HG03575 (cell line): Measurements from ENCODE around the gene ABHD2.
"Not testable (repeated sequence)": the region's sequence is repeated elsewhere in the genome, so short reads cannot be mapped to it uniquely, and the experiment has no call there.

Source experiments
- ATAC-seq: cut with Tn5 transposase; IDR thresholded peaks from one replicate; pipeline ENCODE4 v1.9.1; 2021; ENCODE audit not compliant: unreplicated experiment, insufficient number of reproducible peaks, low FRiP score; ENCODE audit errors: extremely low read depth

ABHD2 gene

DNA sequence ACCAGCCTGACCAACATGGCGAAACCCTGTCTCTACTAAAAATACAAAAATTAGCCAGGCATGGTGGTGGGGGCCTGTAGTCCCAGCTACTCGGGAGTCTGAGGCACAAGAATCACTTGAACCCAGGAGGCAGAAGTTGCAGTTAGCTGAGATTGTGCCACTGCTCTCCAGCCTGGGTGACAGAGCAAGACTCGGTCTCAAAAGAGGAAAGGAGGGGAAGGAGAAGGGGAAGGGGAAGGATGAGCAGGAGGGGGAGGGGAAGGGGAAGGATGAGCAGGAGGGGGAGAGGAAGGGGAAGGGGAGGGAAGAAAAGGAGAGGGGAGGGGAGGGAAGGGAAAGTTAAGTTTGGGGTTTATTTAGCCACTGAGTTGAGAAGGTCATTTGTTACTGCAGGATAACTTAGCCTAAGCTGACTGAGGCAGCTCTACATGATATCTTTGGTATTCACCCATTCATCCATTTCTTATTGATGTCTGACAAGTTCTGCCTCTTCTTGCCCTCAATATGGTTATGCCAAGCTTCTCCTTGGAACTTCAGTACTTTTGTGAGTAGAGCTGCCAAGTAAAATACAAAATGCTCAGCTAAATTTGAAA is 15.9 kb upstream of the ABHD2 start:
- ATAC-seq, result no peak

DNA sequence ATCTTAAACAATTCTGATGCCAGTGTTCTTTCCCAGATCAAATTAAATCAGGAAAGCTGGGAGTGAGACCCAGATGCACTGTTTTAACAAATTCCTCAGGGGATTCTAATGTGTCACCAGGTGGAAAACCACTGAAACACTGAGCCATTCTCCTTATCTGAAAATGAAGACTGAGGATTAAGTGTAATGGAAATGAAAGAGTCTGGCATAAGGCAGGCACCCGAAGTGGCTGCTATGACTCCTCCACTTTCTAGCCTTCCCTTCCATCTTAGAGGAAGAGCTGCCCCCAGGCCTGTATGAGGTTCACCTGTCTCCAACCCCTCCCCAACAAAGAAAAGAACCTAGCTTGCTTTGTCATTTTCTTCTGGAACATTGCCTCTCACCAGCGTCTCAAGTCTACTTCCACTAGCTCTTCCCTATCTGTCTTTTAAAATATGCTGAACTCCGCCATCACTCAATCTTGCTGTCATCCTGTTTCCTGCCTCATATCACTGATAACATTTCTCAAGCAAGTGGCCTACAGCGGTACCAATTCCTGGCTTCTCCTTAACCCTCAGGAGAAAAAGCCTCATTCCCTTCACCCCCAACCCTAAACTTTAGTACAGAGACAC is 13.7 kb upstream of the ABHD2 start:
- ATAC-seq, result no peak

DNA sequence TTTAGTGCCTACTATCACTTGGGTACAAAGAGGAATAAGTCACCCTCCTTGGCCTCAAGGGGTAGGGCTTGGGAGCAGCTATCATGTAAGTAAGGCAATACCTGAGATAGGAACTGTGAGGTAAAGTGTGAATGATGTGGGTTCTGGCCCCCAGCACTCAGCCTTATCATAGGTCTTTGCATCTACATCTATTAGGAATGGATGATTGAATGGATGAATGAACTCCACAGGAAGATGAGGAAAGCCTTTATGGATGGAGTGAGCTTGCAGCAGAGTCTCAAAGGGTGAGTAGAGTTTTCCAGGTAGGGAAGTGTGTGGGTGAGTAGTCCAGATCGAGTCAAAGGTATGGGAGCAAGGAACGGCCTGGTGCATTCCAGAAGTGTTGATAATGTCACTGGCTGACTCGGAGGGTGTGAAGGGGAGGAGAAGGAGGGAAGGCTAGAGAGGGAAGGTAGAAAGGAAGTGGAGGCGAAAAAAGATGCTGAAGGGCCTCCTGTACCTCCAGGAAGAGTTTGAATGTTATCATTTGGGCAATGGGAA is 13.1 kb upstream of the ABHD2 start:
- ATAC-seq, result no peak

DNA sequence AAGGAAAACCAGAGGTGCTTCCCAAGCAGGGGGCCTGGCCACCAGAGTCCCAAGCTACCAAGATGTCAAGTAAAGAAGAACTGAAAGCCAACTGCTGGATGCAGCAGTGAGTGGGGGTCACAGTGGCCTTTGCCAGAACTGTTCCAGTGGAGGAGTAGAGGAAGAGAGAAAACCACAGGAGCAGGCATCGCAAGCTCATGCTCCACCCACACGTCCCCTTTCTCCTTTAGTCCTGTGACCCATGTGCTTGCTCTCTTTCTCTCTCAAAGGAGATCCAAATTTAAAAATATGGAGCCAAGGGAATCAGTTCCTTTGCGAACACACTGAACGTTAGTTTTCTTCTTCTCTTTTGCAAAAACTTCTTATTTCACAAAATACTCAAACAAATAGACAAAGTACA is 12.4 kb upstream of the ABHD2 start:
- no peak for ATAC-seq

DNA sequence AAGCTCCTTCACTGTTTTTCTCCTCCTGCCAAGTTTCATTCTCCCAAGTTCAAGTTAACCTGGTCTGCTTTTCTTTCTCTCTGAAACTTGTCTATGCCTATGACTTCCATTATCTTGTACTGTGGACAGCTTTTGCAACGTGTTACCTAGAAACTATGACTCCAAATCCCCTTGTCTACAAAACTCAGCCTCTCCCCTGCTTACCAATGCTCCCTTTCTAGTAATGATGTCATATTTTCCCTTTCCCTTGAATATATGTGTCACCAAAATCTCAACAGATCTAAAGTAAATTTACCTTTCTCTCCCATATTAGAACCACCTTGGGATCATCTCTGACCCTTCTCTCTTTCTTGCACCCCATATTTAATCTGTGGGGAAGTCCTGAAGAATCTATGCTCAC is 10.5 kb upstream of the ABHD2 start:
- ATAC-seq, result no peak

DNA sequence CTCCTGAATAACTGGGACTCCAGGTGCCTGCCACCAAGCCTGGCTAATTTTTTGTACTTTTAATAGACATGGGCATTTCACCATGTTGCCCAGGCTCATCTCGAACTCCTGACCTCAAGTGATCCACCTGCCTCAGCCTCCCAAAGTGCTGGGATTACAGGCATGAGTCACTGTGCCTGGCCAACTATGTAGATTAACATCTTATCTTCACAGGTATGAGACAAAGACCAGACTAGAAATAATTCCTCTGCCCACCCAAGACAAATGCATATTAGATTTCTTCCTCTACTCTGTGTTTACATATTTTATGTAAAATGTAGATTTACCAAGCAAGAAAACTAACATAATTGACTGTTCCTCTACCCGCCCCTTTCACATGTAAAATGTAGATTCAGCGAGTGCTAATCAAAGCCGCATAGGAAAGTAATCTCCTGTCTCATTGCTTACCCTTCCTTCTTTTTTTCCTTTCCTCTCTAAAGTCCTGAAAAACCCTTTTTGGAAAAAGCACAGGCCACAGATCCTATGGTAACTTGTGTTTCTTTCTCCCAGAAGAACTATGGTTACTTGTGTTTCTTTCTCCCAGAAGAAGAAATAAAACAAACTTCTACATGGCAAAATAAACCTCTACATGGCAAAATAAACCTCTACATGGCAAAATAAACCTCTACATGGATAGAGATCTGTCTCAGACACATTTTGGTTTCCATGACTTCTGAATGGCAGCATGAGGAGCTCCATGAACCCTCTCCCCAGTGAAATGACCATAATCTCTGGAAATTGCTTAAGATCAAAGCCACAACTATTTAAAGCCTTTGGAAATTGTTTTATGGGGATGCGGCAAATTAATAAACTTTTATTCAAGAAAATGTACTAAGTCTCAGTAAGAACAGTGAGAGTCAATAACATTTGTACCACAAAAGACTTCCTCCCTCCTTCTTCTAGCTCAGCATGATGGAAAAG is 9.1 kb upstream of the ABHD2 start:
- ATAC-seq, result no peak

DNA sequence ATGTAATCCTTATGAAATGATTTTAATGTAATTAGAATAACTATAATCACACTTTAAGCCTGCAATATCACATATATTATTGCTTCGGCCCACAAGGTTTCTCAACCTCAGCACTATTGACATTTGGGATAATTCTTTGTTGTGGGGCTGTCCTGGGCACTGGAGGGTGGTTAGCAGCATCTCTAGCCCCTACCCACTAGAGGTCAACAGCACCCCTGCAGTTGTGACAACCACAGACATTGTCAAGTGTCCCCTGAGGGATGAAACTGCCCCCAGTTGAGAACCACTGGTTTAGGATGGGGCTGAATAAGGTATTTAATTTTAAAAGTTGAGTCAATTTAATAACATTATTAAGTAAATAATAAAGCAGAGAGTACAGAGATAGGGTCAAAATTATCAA is 6.4 kb upstream of the ABHD2 start:
- no peak for ATAC-seq

DNA sequence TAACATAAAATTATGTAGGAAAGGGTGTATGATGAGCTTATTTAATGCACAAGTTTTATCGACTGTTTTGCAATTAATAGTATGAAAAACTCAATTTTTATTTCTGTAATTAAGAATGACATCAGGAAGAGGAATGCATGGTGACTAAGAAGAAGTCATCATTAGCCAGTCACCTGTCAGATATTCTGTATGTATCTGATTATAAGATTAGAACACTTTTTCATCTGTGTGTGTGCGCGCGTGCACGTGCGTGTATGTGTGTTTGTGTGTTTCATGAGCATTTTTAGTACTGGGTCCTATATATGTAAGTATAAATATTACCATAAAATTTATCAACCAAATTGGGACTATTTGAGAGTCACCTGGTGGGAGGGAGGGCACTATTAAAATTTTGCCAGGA is 5.0 kb upstream of the ABHD2 start:
- ATAC-seq, result no peak

DNA sequence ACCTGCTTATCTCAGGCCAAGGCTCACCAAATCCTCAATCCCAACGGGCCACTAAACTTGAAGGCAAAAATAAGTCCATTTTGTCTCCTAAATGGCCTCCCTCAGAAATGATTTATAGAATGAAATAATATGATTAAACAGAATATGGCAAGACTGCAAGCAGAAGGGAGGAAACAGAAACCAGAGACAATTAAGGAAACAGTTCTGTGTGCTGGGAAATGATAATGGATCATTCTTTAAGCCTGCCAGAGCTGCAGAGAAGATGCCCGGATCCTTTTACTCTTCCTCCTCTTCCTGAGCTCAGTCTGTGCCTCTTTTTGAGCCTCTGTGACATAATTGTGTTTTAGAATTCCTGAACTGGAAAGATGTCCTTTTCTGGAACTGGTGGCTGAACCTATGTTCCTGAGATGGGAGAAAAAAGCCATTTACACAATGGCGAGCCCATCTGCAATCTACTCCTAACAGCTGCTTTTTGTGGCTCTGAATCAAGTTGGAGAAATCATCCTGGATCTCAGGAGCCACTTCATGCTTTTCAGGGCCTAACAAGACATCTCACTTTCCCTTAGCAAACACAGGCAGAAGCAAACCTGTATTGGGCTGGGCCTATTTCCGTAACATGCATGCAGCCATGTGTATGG is 2.8 kb upstream of the ABHD2 start:
- ATAC-seq, result no peak

DNA sequence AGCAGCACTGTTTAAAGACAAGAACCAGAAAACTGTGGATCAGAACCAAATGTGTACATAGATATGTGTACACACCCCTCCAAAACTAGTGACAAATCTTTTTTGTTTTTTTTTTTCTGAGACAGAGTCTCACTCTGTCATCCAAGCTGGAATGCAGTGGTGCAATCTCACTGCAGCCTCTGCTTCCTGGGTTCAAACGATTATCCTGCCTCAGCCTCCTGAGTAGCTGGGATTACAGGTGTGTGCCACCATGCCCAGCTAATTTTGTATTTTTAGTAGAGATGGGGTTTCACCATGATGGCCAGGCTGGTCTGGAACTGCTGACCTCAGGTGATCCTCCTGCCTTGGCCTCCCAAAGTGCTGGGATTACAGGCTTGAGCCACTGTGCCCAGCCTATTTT is 2.3 kb upstream of the ABHD2 start:
- ATAC-seq, result not testable (repeated sequence)

DNA sequence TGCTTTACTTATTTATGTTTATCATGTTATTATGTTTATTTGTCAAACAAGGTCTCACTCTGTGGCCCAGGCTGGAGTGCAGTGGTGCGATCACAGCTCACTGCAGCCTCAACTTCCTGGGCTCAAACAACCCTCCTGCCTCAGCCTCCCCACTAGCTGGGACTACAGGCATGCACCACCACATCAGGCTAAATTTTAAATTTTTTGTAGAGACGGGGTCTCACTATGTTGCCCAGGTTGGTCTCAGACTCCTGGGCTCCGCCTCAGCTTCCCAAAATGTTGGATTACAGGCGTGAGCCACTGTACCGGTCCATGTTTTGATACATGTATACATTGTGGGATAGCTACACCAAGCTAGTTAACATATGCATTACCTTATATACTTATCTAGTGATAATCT is 1.9 kb upstream of the ABHD2 start:
- not testable (repeated sequence) for ATAC-seq

DNA sequence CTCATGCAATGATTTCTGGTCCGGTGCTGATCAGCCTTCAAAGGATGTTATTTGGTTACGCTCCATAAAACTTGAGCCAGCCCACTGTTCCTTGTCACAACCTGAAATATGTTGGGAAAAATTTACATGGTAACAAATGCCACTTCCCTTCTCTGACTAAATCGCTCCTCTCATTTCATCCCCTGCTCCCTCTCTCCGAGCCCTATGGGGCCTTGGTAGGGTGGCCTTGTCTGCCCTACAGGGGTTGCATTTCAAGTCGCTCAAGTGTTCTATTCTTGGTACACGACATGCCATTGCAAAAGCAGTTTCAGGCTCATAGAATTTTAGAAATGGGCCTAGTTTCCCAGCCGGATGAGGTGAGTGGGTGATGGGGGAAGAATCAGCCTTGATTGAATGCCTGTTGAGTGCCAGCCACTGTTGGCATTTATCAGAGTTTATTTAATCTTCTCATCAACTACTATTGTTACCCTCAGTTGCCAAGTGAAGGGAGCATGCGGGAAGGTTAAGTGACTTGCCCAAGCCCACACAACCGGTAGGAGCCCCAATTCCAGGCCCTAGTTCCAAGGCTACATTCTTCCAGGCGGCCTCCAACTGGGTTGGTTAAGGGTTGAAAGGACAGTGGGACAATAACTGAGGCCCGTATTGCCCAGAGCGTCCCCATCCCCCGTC is 961 bp upstream of the ABHD2 start:
- no peak for ATAC-seq

DNA sequence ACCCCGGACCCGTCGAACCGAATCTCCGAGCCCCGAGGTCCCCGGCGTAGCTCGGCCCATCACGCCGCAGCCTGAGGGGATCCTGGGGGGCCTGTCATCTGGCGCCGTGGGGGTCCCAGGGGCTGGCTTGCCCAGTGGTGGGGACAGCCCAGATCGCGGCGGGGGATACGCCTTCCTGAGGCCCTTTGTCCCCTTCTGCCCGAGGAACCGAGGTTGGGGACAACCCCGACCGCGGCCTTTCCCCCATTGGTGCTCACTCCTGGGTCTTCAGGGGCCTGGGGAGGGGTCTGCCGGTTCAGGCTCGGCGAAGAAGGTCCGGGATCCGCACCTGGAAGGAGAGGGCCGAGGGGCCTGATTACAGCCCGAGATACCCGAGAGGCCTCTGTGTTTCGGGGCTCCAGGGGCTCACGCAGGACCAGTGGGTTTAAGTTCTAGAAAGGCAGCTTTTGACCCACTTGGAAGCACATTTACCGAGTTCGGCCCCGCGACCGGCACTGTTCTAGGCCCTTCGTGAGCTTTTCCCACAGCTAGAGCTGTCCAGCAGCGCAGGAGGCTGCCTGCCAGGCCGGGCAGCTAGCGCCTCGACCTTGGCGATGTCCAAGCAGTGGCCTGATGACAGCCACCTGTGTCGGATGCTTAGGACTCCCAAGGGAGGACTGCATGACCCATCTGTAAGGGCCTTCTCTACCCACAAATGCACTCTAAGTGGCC is 504 bp downstream of the ABHD2 start:
- no peak for ATAC-seq

DNA sequence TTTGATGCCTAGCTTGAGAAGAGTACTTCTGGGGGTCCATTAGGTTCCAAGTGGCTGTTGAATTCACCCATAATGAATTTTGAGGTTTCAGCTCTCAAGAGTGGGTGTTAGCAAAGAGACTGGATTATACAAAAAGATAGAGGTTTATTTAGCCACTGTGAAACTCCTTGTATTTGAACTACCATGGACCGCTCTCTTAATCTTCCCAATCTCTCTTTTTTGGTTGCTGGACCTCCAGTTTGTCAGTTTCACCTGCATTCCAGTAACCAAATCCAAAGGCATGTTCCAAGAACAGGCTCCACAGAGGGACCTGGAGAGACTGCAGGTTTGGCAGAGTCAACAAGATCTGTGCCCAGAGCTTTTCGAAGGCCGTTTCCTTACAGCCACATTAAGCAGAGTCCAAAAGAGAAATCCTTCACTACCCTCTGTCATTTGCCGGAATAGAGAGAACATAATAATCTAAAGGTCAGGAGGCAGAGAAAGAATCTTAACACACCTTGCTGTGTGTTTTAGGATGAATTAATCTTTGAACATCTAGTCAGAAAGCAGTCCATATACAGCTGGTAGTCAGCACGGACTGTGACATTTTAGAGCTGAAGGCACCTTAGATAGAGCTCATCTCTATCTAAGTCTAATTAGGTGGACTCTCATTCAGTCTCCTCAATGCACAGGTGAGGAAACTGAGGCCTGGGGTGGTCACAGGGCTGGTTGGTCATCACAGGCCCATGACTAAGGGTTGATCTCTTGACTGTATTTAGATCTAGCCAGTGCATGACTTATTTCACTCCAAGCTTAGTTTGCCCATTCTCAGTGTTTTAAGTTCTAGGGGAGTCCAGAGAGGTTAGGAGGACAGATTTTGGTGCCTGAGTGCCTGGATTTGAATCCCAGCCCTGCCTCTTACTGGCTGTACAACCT is 1.3 kb downstream of the ABHD2 start:
- no peak for ATAC-seq

DNA sequence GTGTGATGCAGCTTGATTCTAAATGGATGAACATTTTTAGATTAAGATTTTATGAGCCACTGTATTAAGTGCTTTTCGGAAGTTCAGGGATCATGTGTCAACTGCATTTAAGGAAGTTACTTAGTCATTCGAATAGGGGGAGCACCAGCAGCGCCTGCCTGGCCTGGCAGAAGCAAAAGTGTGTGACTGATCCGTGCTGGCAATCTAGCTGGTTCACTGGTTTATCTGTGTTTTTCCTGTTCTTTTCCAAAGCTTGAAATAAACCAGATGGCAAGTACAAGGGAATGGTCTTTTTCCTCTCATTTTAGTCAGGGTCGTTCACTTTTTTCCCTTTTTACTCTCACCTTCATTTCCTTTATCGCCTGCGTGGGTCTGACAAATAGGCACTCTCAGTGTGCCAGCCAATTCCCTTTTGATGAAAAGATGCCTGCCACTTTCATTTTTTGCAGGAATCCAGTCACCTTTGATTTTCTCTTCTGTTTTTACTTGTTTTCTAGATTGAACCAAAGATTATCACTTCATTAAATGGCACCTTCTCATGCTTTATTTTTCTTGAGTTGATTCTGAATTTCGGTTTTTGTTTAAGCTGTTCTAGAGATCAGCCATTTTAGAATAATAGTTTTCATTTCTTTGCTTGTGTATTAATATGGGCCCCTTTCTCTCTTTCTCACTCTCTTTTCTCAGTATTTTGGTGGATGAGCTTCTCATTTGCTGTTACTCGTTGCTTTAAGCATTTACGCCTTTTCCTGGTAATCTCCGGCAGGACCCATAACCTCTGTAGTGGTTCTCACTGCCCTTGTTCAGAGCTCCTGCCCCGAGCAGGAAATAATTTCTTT is 2.8 kb downstream of the ABHD2 start:
- no peak for ATAC-seq

DNA sequence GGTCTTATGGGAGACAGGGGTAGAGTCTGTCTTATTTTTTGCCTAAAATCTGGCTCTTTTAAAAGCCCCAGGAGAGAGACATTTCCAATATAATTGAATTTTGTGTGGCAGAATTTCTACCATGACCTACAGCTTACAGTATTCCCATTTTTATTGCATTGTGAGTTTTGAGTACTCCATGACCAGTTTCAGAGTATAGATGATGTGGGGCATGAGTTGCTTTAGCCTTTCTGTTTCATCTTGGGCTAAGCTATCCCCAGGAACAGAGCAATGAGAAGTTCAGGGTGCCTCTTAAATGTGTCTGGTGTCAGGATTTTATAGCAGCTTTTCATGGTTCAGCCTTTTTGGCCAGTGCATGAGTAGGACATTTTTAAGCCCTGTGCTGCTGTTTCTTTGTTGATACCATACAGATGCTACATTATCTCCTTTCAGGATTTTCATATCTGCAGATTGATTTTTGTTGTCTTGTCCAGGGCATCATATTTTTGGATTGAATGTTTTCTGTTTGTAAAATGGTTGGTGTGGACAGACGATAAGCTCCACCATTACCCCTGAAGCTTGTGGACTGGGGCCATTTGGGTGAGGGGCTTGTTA is 3.5 kb downstream of the ABHD2 start:
- ATAC-seq, result no peak
